ENCODE results near the gene PPP1R14C.

The PPP1R14C gene

DNA sequence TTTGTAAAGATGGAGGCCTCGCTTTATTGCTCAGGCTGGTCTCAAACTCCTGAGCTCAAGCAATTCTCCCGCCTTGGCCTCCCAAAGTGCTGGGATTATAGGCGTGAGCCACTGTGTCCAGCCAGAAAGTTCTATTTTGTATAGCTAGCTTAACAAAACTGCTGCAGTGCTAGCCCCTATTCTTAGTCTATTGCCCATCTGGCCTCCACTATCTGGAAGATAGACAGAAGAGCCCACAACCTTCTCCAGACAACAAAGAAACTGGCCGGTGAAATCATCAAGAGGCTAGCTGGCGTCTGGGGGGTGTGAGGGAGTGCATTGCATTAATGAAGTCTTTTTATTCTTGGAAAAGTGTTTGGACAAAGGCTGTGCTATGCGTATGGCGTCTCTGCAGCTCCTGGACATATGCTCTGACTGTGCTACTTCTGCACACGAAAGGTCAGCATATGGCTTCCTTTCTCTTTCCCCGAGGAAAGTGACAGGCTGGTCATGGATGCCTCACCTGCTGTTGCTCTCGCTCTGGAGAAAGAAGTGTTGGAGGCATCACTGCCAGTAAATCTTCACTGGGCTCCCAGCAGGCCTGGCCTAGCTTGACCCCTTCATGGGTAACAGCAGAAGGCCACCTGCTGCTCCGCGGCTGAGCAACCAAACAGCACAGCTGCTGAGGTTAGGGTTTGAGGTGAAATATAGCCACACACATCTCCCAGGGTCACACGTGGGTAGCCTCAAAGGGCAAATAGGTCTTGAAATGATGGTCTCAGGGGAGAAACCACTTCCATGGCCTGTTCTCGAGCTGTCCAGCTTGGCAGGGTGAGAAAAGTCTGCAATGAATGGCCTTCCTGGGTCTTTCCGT, 130.8 kb downstream of the PPP1R14C start:
- Histone ChIP-seq H3K27me3 (ENCODE audit: insufficient read depth, low read depth, severe bottlenecking) (no peaks in the 10 kb centered on the region), H3K9me3 (ENCODE audit: severe bottlenecking) (no peaks in the 10 kb centered on the region), H3K27ac (peak overlapping the region; percentile 58), H3K4me3 (ENCODE audit: low read depth, low read length) (no peak overlapping the region), H3K36me3 (no peaks in the 10 kb centered on the region)
- peak; percentile 92 for DNase-seq
- TF ChIP-seq, protein P1, sequence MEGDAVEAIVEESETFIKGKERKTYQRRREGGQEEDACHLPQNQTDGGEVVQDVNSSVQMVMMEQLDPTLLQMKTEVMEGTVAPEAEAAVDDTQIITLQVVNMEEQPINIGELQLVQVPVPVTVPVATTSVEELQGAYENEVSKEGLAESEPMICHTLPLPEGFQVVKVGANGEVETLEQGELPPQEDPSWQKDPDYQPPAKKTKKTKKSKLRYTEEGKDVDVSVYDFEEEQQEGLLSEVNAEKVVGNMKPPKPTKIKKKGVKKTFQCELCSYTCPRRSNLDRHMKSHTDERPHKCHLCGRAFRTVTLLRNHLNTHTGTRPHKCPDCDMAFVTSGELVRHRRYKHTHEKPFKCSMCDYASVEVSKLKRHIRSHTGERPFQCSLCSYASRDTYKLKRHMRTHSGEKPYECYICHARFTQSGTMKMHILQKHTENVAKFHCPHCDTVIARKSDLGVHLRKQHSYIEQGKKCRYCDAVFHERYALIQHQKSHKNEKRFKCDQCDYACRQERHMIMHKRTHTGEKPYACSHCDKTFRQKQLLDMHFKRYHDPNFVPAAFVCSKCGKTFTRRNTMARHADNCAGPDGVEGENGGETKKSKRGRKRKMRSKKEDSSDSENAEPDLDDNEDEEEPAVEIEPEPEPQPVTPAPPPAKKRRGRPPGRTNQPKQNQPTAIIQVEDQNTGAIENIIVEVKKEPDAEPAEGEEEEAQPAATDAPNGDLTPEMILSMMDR (IDR thresholded peaks at IDR 0.05; ENCODE audit: low read depth, low read length): no peak

DNA sequence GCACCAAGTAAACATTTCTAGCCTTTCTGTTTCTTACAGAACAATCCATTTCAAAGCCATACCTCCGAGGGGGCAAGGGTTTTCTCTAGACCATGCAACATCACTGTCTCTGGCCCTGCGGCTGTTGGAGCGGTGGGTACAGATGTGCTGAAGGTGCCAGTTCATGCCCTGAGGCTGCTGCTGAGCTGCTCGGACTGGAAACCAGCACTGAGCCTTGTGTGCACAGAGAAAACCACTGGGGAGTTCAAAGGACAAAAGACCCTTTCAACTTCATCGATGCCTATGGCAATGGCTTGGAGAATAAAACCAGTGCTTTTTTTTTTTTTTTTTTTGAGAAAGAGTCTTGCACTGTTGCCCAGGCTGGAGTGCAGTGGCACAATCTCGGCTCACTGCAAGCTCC, 132.6 kb downstream of the PPP1R14C start:
- Histone ChIP-seq H3K27ac (no peak overlapping the region), H3K36me3 (no peaks in the 10 kb centered on the region), H3K9me3 (ENCODE audit: severe bottlenecking) (no peaks in the 10 kb centered on the region), H3K4me3 (ENCODE audit: low read depth, low read length) (no peak overlapping the region), H3K27me3 (ENCODE audit: insufficient read depth, low read depth, severe bottlenecking) (no peaks in the 10 kb centered on the region)
- DNase-seq: no peak
- TF ChIP-seq, protein P1 (IDR thresholded peaks at IDR 0.05; ENCODE audit: low read depth, low read length): no peak

DNA sequence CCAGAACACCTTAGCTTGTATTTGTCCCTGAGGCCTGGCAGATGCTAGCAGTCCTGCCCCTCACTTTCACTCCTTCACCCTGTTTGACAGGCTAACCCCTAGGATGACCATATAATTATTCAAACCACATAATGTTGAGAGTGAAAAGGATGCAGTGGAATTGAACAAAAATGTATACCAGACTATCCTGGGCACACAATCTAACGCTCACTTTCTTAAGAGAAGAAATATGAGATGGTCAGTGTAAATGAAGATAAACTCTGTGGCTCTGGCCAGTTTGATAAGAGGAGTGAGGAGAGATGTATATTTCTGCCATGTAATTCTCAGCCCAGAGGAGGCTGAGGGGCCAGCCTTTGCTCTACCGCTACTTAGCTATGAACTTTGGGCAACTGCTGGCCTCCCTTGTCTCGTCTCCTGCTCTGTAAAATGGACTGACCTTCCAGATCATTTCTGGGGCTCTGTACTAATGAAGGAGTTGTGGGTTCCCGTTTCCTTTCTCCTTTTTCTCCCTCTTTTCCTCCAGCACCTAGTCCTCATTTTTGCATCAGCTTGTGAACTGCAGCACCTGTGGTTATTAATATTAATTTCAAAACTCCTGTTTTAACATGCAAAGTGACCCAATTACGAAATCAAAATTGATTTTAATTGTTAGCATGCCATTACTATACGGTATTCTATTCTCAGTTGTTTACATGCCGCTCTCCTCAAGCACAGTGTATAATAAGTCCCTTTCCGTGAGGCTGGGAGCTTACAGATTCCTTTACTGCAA, 133.5 kb downstream of the PPP1R14C start:
- no peak for DNase-seq
- H3K27me3 ChIP-seq (ENCODE audit: insufficient read depth, low read depth, severe bottlenecking): no peaks in the 10 kb centered on the region
- no peaks in the 10 kb centered on the region for H3K36me3 ChIP-seq
- TF ChIP-seq, protein P1 (IDR thresholded peaks at IDR 0.05; ENCODE audit: low read depth, low read length): no peak
- H3K27ac ChIP-seq: no peak overlapping the region
- no peak overlapping the region for H3K4me3 ChIP-seq (ENCODE audit: low read depth, low read length)
- no peaks in the 10 kb centered on the region for H3K9me3 ChIP-seq (ENCODE audit: severe bottlenecking)

- H3K36me3 ChIP-seq: no peaks in the 10 kb centered on the region
- H3K27ac ChIP-seq: no peak overlapping the region
- TF ChIP-seq, protein P1 (IDR thresholded peaks at IDR 0.05; ENCODE audit: low read depth, low read length): no peak
- no peaks in the 10 kb centered on the region for H3K27me3 ChIP-seq (ENCODE audit: insufficient read depth, low read depth, severe bottlenecking)
- no peak overlapping the region for H3K4me3 ChIP-seq (ENCODE audit: low read depth, low read length)
- DNase-seq: no peak
- no peaks in the 10 kb centered on the region for H3K9me3 ChIP-seq (ENCODE audit: severe bottlenecking)
These were observed 134.3 kb downstream of the PPP1R14C start for GRCh38 chr6:150276937-150277742.

DNA sequence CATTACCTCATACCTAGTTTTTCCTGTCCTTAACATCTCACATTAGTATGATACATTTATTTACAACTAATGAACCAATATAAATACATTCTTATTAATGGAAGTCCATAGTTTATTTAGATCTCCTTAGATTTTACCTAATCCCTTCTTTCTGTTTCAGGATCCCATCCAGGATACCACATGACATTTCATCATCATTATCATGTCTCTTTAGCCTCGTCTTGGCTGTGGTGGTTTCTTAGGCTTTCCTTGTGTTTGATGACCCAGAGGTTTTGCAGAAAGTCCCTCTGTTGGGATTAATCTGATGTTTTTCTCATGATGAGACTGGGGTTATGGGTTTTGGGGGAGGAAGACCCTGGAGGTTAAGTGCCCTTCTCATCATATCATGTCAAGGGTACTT, 136.7 kb downstream of the PPP1R14C start:
- no peaks in the 10 kb centered on the region for H3K27me3 ChIP-seq (ENCODE audit: insufficient read depth, low read depth, severe bottlenecking)
- no peaks in the 10 kb centered on the region for H3K36me3 ChIP-seq
- TF ChIP-seq, protein P1 (IDR thresholded peaks at IDR 0.05; ENCODE audit: low read depth, low read length): no peak
- DNase-seq: no peak
- H3K9me3 ChIP-seq (ENCODE audit: severe bottlenecking): no peaks in the 10 kb centered on the region
- no peak overlapping the region for H3K27ac ChIP-seq
- no peak overlapping the region for H3K4me3 ChIP-seq (ENCODE audit: low read depth, low read length)
